DMS153 treated with DMSO at 0.1 percent for 48 hours (cell line): ENCODE results near the gene DKK3.

Source experiments
- DNase-seq: peaks from one replicate; lab custom pipeline; 2025; ENCODE audit not compliant: unreplicated experiment; lab: John Stamatoyannopoulos, UW

The DKK3 gene

GRCh38 chr11:11983427-11983826 is 25.0 kb downstream of the DKK3 start:
- DNase-seq = no peak

GRCh38 chr11:11982975-11983374 is 25.5 kb downstream of the DKK3 start:
- no peak for DNase-seq

DNA sequence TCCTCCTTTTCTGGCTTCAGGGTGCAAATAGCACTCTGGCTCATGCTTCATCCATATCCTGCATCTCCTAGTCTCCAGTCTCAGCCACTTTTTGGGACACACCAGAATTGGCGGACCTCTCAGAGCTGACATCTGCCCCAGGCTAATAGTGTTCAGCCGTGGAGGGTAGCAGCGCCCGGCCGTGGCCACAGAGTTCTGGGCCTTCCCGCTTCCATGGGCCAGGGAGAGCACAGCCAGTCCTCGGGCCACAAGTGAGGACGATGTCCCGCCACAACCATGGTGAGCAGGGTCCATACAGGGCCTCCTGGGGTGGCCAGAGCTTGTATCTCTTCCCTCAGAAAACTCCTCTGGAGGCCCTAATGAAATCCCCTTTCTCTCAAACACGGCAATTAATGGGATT is 26.0 kb downstream of the DKK3 start:
- no peak for DNase-seq

GRCh38 chr11:11981840-11982239 is 26.6 kb downstream of the DKK3 start:
- DNase-seq = no peak

- no peak for DNase-seq
Measured at GRCh38 chr11:11981364-11981763, 27.1 kb downstream of the DKK3 start.

DNA sequence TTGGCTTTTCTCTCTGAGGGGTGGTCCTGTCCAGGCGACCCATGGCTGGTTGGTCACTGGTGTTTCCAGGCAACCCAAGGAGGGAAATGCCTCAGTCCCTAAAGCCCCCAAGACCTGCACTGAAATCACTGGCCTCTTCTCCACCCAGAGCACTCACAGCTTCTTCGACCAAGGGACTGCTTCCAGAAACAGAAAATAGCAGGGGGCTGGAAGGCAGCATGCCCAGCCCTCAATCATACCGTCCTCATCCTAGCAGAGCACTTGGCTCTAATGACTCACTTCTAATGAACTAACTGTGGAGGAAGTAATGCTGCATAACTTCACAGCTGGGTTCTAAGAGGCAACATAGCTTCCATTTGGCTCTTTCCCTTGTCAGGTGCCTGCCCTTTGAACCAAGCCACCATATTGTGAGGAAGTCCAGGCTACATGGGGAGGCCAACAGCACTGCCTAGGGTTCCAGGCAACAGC is 27.6 kb downstream of the DKK3 start:
- DNase-seq = no peak

- no peak for DNase-seq
Measured at GRCh38 chr11:11980200-11980599, 28.2 kb downstream of the DKK3 start.

DNA sequence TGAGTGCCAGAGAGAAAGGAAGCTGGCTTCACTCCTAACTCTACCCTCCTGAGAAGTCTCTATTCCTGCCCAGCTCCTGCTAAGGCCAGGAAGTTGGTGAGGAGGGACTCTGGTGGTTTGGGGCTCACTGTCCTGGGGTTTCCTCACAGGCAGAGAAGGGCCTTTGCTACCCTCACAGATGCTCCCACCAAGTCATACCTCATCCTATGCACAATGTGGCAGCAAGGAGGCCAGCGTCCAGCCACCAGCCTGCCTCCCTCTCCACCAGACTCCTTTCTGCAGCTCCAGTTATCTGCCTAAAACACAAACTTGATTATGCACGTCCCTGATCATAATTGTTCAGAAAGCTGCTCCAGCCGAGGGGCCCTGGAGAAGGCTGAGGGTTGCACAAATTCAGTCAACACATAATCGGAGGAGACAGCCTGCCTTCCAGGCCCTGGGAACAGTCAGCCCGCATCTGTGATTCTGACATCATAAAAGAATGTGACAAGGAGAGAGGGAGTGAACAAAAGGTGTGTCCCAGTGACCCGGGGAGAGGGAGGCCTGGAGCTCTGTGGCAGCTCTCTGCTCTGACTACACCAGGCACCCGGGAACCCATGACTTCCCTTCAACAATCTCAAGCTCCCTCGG is 28.8 kb downstream of the DKK3 start:
- DNase-seq = no peak

GRCh38 chr11:11978792-11979487 is 29.5 kb downstream of the DKK3 start:
- DNase-seq = no peak

- DNase-seq = no peak
Measured at GRCh38 chr11:11978098-11978637, 30.3 kb downstream of the DKK3 start.

DNA sequence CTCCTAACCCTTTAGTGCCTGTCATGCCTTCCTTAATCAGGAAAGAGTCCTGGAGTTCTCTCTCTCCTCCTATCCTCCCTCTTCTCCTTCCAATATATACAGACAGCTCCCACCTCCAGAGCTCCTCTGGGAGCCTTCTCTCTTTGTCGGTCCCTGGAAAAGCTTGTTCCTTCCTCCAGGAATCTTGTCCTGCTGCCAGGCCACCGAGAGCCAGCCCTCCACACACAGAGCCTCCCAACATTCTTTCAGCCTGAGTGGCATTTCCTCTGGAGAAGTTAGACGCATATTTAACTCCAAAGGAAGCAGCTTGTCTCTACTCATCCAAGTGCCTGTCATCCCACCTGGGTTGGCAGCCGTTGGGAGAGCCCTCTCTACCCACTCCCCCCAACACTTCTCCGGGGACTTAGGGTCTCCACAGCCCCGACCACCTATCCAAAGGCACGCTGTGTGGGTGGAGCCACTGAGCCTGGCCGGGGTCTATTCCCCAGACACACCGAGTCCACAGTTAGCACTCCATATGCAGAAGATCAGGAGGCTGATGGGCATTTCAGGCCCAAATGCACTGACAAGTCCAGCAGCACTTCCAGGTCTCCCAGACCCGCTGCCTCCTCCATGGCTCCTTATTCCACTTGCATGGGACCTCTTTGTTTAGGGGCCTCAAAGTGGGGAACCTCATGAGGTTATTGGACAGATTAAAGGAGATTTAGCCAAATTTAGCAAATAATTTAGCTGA is 31.1 kb downstream of the DKK3 start:
- no peak for DNase-seq

DNA sequence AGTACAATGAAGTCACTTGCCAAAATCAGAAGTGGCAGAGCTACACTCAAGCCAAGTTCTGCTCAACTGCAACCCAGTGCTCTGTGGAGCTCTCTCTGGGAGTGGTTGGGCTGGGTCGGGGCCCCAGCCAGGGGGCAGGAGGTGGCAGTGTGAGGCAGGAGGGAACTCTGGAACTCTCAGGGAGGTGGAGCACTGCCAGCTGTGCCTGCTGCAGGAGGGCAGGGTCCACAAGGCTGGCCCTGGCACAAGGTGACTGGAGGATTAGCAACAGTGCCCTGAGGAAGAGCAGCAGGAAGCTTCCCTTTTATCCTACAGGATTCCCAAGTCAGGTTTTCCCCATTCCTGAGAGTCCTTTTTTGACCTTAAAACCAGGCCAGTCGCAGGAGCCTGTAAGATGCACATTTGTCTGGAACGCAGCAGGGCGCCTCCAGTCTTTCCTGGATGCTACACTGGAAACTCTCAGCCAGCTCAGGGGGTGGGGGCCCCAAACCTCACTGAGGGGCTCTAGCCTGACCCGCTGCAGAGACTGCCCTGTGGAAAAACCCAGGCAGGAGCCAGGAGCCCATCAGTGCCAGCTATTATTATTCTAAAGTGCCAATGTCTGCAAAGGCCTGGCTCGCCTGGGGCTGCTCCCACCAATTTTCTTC is 31.8 kb downstream of the DKK3 start:
- DNase-seq = no peak

DNA sequence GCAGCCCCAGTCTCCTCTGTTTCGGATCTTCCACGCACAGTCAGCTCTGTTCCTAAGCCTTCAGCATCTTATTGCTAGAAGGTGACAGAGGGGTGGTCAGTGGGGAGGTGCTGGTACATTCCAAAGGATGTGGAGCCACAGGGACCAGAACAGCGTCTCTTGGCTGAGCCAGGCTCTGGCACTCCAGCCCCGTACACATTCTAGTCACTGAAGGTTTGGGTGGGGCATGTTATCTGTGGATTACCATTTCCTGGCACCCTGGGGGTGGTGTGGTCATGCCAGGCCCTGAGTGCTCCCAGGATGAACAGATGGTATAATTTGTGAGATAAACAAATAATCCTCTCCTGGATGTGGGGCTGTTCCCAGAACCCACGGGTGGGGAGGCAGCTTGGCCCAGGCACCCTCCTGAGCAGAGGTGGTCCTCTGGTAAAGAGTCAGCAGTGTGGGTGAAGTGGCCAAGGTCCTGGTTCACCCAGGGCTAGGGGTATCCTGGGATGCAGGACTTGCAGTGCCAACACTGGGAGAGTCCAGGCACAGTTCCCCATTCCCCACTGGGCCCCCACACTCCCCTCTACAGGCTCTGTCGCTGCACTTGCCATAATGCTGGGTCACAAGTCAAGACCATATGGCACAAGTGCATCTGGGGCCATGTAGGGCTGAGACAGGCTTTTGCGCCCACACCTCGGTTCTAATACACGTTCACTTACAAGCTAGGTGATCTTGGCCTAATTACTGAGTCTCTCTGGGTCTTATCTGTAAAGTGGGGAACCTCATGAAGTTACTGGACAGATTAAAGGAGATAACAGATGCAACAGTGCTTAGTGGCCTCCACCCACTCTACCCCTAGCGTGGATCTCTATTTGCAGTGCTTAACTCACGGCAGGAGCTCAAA is 33.0 kb downstream of the DKK3 start:
- DNase-seq = no peak

- no peak for DNase-seq
Measured at GRCh38 chr11:11973866-11974265, 34.6 kb downstream of the DKK3 start.

DNA sequence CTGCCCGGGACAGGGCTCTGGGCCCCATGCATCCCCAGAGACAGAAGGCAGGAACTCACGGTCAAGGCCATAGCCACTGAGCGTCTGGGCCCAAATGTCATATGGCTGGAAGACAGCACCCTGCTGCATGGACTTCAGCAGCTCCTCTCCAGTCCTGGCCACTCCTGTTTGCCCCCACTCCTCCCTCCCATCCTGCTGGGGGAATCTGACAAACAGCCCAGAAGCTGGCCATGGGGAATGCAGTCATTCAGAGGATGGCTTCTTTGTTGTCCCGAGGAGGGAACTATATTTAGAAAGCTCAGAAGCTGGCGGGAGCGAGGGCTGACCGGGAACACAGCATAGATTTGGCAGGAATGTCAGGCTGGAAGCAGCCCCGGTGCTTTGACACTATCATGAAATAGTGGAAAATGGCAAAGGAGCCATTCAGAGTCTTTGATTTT is 35.0 kb downstream of the DKK3 start:
- DNase-seq = no peak

GRCh38 chr11:11972730-11973341 is 35.6 kb downstream of the DKK3 start:
- no peak for DNase-seq

GRCh38 chr11:11971906-11972547 is 36.4 kb downstream of the DKK3 start:
- DNase-seq = no peak

- DNase-seq = no peak
Measured at GRCh38 chr11:11970556-11970955, 37.9 kb downstream of the DKK3 start.
